HG03558 (cell line): ENCODE results near the gene TEX26.

Source experiments
- ATAC-seq: cut with Tn5 transposase; IDR thresholded peaks from one replicate; pipeline ENCODE4 v1.9.1; 2021; ENCODE audit warnings: moderate number of reproducible peaks; ENCODE audit not compliant: unreplicated experiment; ENCODE audit errors: extremely low read depth

The TEX26 gene

GRCh38 chr13:30932481-30933353 lies at the start of gene TEX26:
TEX26 (plus strand) TSS chr13:30932656; CDS start chr13:30932716, 60 bp downstream.
- ATAC-seq = no peak

DNA sequence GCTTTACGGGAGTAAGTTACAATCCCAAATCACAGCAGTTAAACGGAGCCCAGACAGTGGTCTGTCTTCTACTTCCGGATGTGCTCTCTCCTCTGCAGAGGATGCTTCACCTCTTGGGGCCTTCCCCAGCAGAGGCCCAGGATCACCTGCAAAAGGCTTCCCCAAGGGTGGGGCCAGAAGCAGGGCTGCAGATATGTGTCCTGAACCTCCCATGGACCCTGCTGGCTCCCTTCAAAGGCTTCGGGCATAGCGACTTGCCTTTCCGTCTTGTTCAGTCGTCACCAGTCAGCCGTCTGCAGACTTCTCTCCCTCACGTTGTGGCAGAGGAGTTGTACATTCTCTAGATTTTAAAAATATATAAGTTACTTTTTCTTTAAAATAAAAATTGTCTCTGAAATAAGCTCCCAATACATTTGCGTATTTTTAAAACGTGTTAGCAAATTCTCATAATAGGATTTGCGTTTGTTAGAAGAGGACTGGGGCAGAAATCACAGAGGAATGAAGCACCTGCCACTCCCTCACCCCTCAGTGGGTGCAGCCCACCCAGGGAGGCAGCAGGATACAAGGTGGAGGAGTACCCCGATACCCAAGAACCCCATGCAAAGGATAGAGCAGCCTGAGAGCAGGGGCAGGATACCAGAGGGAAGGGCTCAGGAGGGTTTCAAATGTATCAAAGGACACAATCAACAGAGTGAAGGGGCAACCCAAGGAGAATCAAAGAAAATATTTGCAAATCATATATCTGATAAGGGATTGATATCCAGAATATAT lies 49.3 kb upstream of the TEX26 start:
- no peak for ATAC-seq

DNA sequence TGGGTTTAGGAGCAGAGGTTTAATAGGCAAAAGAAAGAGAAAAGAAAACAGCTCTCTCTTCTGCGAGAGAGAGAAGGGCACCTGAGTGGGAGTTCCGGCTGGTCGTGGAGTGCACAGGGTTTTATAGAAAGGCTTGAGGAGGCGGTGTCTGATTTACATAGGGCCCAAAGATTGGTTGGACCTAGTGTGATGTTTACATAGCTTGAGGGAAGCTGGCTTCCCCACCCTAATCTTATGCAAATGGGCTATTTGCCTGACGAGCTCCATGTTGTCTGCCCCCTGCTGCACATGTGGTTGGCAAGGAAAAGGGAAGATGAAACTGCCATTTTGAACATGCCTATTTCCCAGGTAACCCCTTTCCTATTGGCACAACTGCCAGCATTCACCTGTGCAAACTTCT lies 47.9 kb upstream of the TEX26 start:
- no peak for ATAC-seq

DNA sequence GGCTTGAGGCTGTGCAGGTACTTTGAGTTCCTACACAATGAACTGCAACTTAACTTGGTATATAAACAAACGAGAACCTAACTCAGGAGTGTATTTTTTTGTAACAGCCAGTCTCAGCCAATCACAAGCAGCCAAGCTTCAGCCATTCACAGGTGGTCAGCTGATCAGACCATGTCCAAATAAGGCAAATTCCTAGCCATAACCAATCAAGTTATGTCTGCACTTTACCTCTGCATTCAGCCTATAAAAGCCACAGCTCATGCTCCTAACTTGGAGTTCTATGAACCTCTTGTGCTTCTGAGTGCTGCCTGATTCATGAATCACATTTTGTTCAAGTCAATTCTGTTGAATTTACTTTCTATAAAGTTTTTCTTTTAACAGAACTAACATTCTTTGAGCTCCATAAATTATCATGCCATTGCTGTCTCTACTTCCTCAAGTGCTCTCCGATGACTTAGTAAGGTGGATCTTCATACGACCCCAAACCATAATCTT lies 43.2 kb upstream of the TEX26 start:
- ATAC-seq = no peak

GRCh38 chr13:30892966-30893365 lies 39.5 kb upstream of the TEX26 start:
- no peak for ATAC-seq

- ATAC-seq = no peak
Observed at GRCh38 chr13:30895773-30896172, 36.7 kb upstream of the TEX26 start.

- no peak for ATAC-seq
Observed at GRCh38 chr13:30898070-30898469, 34.4 kb upstream of the TEX26 start.

- no peak for ATAC-seq
Observed at GRCh38 chr13:30898678-30899241, 33.7 kb upstream of the TEX26 start.

DNA sequence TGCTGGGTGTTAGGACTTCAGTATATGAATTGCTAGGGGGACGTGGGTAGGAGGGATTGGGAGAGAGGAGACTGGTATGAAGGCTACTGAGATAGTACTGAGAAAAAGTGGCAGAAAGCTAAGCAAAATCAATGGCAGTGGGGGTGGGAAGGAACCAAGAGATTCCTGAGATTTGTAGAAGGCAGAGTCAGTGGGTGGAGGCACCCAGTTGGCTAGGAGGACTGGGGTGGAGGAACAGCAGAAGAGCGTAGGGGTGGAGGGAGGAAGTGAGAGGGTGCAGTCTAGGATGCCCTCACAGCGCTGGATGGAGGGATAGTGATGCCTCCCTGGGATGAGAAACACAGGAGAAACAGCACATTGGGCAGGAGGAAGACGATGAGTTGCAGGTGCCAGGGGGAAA lies 32.0 kb upstream of the TEX26 start:
- ATAC-seq = no peak

DNA sequence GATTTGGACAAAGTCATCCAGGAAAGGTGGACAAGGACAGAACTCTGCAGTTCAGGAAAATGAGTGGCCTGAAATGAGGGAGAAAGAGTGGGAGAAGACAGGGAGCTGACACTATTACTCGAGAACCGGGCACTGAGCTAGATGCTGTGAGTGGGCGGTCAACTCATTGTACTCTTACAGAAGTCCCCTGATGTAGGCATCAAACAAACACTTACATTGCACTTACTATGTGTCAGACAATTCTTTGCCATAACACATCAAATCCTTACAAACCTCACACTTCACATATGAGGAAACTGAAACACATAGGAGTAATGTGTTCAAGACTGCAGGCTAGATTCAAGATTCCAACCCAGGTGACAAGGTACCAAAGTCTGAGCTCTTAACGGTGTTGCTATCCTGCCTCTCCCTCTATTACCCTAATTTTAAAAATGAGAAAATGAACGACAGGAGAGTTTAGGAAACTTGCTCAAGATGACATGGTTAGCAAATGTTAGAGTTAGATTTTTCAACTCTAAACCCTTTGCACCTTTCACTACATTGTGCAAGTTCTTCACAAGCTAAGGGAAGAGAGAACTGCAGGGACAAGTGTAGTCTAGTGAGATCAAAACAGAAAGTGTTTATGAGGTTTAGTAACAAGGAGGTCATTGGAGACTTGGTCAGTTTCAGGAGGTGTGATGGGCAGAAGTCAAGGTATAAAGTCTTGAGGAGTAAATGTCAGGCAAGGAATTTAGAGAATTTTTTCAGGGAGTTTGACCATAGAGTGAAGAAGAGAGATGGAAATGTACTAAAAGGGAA lies 31.3 kb upstream of the TEX26 start:
- no peak for ATAC-seq

DNA sequence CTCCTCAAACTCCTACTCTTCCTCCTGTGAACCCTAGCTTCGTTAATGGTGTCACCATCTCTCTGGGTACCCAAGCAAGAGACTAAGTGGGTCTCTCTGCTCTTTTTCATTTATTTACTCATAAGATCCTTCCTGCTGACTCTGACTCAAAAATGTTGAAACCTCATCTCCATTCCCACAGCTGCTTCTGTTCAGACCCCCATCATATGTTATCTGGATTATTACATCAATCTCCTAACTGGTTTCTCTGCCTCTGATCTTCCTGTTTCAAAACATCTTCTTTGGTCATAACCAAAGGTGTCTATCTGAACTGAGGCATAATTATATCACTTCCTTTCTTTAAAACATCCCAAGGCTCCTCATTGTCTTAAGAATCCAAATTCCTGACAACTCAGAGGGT lies 28.4 kb upstream of the TEX26 start:
- no peak for ATAC-seq

DNA sequence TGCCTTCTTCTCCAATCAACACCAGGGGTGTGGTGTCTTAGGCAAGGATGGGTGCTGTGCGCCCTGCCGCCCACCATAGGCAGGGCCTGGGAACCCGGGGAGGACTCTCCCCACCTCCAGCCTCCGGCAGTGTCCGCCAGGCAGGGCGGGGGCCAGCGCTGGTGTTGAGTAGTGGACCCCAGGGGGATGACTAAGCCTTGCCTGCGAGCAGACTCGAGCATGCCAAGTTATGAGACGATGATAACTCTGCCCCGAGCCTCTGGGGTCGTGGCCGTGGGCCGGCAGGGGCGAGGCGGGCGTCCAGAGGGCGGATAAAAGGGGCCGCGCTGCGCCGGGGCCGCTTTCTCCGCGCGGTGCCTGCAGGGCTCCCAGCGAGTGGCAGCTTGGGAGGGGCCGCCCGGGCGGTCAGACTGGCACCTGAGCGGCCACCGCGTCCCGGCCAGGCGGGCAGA lies 26.5 kb upstream of the TEX26 start, which contains the start of gene MEDAG:
MEDAG (plus strand) TSS at position 340 of the 452 bp plus-strand sequence. CDS start 245 bp downstream, outside the sequence.
- no peak for ATAC-seq

DNA sequence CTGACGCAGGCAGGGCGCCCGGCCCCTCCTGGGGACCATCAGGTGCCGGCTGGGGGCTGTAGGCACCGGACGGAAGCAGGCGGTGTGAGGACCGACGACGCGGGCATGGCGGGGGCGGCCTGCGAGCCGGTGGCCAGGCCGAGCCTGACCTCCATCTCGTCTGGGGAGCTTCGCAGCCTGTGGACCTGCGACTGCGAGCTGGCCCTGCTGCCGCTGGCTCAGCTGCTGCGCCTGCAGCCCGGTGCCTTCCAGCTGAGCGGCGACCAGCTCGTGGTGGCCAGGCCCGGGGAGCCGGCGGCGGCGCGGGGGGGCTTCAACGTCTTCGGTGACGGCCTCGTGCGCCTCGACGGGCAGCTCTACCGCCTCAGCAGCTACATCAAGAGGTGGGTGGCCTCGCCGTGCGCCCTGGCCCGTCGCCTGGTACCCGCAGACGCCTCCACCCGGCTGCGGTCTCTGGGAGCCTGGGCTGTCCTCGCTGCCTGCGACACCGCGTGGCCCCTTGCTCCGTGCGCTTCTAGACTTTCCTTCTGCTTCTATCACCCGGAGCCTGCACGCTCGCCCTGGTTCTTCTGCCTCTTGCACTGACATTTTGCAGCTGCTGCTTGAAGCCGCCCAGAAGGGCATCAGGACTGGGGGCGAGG lies 25.9 kb upstream of the TEX26 start:
- no peak for ATAC-seq

- ATAC-seq = no peak
Observed at GRCh38 chr13:30907121-30907861, 25.2 kb upstream of the TEX26 start.

DNA sequence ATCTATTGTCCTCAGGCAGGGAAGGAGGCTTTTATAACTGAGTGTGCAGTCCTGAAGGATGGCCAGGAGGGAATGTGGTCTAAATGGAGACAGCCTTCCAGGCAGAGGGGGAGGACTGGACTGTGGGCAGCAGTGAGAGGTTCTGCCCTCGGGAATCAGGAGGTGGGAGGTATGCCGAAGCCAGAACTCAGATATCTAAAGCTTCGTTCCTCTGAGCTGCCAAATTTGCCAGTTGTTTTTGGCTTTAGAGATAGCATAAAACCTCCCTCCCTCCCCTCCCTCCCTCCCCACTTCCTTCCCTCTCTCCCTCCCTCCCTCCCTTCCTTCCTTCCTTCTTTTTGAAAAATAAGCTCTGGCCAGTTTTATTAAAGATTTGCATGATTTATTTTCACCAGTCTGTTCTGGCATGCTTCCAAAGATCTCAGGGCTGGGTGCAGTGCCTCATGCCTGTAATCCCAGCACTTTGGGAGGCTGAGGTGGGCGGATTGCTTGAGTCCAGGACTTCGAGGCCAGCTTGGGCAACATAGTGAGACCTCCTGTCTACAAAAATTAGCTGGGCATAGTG lies 24.0 kb upstream of the TEX26 start:
- no peak for ATAC-seq

DNA sequence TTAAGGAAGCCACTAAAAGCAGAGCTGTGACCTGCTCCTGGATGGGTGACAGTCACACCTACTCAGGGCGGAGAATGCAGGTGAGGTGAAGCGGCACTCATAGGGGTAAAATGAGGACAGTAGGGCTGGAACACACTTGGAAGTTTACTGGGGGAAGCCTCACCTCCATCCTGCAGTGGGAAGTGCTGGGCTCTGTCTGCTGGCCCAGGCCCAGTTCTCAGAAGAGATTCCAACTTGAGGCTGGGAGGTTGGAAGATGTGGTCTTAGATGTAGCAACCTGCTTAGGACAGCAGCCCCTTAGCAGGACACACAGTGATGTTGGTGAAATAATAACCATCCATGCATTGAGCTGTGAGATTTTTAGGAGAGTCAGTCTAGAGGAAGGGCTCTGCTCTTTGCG lies 21.8 kb upstream of the TEX26 start:
- ATAC-seq = no peak

- ATAC-seq = no peak
Observed at GRCh38 chr13:30915691-30916541, 16.5 kb upstream of the TEX26 start.

GRCh38 chr13:30916991-30917390 lies 15.5 kb upstream of the TEX26 start:
- ATAC-seq = no peak
